Activated T-helper 17 cell treated with anti-CD3 and anti-CD28 coated beads, Interleukin-2, amount 50 U/mL, for 72 hours (primary cell): ENCODE measurements around the gene XRCC5. TPM values are rescaled to one million over a fixed set of nuclear protein-coding genes. Genes with fewer than 3 reads are reported as not detected.
A peak's percentile ranks its signal among the peaks of the same experiment; 100 is the strongest.
"Not testable (repeated sequence)": the region's sequence is repeated elsewhere in the genome, so short reads cannot be mapped to it uniquely, and the experiment has no call there.

Experiments
- ATAC-seq: fragments of 150-1000 bp; cut with Tn5 transposase; replicated peaks from 2 replicates; pipeline ENCODE4 v1.10.0; 2021; ENCODE audit warnings: mild to moderate bottlenecking, moderate library complexity
- H3K27ac Mint-ChIP-seq: one replicate; pipeline ENCODE4 v1.8.0; 2022; ENCODE audit warnings: mixed read lengths
- H3K27me3 Mint-ChIP-seq: one replicate; pipeline ENCODE4 v1.8.0; 2022; ENCODE audit warnings: mixed read lengths
- H3K36me3 Mint-ChIP-seq: one replicate; pipeline ENCODE4 v1.8.0; 2022; ENCODE audit warnings: low read depth, mild to moderate bottlenecking, mixed read lengths
- H3K4me1 Mint-ChIP-seq: one replicate; pipeline ENCODE4 v1.8.0; 2022; ENCODE audit warnings: mixed read lengths
- H3K4me3 Mint-ChIP-seq: one replicate; pipeline ENCODE4 v1.8.0; 2022; ENCODE audit warnings: mild to moderate bottlenecking, mixed read lengths
- H3K9me3 Mint-ChIP-seq: one replicate; pipeline ENCODE4 v1.8.0; 2022; ENCODE audit warnings: mixed read lengths
- total RNA-seq, 2 donors: library from RNA; stranded (reverse); gene quantifications; one replicate each; pipeline ENCODE4 v1.2.3, GENCODE V29; 2022

XRCC5 gene
- total RNA-seq, 2 donors from 2014 or later, result 391 to 617 TPM

DNA sequence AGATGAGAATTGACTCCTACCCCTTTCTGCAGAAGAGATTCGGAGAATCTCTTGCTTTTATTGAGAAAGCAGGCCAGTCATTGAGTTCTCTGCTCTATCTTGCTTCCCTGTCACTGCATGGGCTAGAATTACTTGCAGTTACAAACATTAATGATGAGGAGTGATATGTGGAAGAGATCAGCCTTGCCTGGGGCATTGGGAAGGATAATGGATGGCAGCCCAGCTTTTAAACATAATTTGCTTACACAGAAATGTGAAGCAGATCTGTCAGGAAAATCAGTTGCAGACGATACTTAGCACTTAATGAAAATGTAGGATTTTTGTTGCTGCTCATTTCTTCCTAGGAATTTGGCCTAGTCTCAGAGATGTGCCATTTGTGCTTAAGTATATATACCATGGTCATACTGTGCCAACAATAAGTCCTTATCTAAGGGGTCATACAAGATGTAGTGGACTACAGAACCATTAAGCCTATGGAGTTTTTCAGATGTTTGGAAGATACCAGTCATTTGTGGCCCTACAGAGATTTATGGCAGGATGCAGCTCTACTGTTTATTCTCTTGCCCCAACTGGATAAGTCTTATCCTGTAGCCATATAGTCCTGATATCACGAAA, 92.7 kb downstream of the XRCC5 start:
- ATAC-seq, result no peak

DNA sequence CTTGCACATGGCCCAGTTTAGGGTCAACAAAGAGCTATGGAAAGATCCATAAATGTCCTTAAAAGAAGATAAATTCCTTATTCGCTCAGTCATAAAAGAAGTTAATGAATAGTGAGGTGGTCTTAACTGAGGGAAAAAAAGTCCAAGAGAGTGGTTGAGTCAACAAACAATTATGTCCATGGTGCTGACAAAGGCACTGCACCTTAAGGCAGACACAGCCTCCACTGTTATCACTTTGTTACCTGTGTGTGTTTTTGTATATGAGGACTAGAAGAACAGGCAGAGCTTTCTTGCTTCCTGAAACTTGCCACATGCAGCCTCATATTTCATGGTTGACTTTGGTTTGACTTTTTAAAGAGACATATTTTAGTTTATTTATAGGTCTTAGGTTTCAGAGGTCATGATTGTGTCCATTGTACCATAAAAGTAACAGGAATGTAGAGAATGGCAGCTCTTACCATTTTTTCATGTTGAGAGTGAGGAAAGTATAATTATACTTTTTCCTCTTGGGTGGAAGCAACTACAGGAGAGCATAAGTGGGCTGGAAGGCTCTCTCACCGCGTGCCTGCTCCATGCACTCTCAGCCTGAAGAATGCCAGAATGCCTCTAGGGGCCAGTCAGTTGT, 93.6 kb downstream of the XRCC5 start:
- H3K36me3 Mint-ChIP-seq, result peaks cover 100% of the 10 kb centered on the region
- H3K4me3 Mint-ChIP-seq, result no peak overlapping the region
- no peaks in the 10 kb centered on the region for H3K9me3 Mint-ChIP-seq
- peak overlapping the region; percentile 80 for H3K27ac Mint-ChIP-seq
- H3K27me3 Mint-ChIP-seq, result no peaks in the 10 kb centered on the region
- peaks cover 34% of the 10 kb centered on the region for H3K4me1 Mint-ChIP-seq
- ATAC-seq, result no peak

More for the DNA sequence above, 92.7 kb downstream of the XRCC5 start:
- peak overlapping the region; percentile 80 for H3K27ac Mint-ChIP-seq
- H3K4me3 Mint-ChIP-seq, result no peak overlapping the region
- no peaks in the 10 kb centered on the region for H3K27me3 Mint-ChIP-seq
- peaks cover 100% of the 10 kb centered on the region for H3K36me3 Mint-ChIP-seq
- H3K4me1 Mint-ChIP-seq, result peaks cover 34% of the 10 kb centered on the region
- no peaks in the 10 kb centered on the region for H3K9me3 Mint-ChIP-seq

DNA sequence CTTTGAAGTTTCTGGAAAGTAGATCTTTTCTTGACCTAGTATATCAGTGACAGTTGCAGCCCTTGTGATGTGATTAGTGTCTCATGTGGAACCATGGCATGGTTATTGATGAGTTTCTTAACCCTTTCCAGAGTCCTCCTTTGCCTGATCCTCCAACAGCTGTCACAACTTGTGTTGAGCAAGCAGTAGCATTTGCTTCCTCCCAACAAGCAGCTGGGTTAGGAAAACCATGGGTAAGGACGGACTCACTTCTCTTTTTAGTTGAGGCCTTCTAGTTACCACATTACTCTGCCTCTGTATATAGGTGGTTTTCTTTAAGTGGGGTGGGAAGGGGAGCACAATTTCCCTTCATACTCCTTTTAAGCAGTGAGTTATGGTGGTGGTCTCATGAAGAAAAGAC, 96.3 kb downstream of the XRCC5 start:
- Mint-ChIP-seq H3K9me3 (no peaks in the 10 kb centered on the region), H3K4me1 (peaks cover 45% of the 10 kb centered on the region), H3K36me3 (peaks cover 99% of the 10 kb centered on the region), H3K27me3 (no peaks in the 10 kb centered on the region), H3K27ac (peak overlapping the region; percentile 97), H3K4me3 (peak overlapping the region; percentile 59)
- ATAC-seq, result no peak

DNA sequence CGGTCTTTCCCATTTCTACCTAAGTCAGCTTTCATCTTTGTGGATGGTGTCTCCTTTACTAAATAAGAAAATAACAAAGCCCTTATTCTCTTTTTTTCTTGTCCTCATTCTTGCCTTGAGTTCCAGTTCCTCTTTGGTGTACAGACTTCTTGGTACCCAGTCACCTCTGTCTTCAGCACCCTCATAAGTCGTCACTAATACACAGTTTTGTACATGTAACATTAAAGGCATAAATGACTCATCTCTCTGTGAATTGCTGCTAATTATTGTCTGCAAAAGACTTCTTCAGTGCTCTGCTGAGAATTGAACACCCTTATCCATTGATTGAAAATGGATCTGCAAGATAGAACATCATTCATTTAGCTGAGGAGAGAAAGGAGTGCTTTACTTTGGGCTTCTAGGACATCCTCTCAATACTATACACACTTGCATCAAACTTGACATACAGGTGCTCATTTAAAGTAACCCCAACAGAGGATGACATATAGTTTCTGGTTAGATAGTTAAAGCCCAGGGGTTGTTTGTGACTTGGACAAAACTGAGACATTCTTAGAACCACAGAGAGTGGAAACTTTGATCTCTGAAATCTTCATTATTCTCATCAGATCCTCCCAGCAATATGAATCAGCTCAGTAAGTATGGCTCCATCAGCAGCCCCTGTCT, 97.0 kb downstream of the XRCC5 start:
- peak overlapping the region; percentile 97 for H3K27ac Mint-ChIP-seq
- H3K4me1 Mint-ChIP-seq, result peaks cover 50% of the 10 kb centered on the region
- no peaks in the 10 kb centered on the region for H3K27me3 Mint-ChIP-seq
- peak overlapping the region; percentile 59 for H3K4me3 Mint-ChIP-seq
- H3K9me3 Mint-ChIP-seq, result no peaks in the 10 kb centered on the region
- ATAC-seq, result peak; percentile 91
- peaks cover 99% of the 10 kb centered on the region for H3K36me3 Mint-ChIP-seq

DNA sequence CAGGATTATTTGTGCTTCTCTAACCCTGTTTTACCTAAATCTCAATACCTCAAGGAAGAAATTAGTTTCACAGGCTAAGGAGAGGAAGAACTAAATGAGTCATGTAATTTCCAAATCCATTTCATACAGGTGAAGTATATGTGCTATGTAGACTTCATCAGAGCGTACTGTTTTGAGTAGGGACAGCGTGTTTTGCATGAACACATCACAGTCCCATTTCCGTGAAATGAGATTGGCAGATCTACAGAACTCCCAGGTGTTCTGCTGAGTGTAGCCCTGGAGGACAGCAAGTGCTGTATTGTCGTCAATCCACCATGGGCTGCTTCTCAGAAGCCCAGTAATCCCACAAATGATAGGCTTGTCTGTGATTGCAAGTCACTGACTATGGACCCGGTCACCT, 97.7 kb downstream of the XRCC5 start:
- Mint-ChIP-seq H3K4me1 (peaks cover 50% of the 10 kb centered on the region), H3K27ac (peak overlapping the region; percentile 97), H3K9me3 (no peaks in the 10 kb centered on the region), H3K27me3 (no peaks in the 10 kb centered on the region), H3K4me3 (peak overlapping the region; percentile 59), H3K36me3 (peaks cover 99% of the 10 kb centered on the region)
- ATAC-seq, result peak; percentile 79

DNA sequence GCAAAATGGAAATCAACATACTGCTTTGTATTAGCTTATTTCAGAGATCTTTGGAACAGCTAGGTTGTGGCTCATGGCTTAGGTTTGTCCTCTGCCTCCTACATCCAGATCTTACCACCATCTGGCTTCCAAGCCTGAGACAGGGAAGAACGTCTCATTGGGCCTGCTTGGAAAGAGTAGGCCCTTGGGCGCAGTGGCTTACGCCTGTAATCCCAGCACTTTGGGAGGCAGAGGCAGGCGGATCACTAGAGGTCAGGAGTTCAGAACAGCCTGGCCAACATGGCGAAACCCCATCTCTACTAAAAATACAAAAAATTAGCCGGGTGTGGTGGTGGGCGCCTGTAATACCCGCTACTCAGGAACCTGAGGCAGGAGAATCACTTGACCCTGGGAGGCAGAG, 99.5 kb downstream of the XRCC5 start:
- not testable (repeated sequence) for H3K27me3 Mint-ChIP-seq, H3K9me3 Mint-ChIP-seq, ATAC-seq, H3K4me3 Mint-ChIP-seq
- H3K27ac Mint-ChIP-seq, result peak overlapping the region; percentile 97
- H3K4me1 Mint-ChIP-seq, result peaks cover 46% of the 10 kb centered on the region
- peaks cover 83% of the 10 kb centered on the region for H3K36me3 Mint-ChIP-seq

DNA sequence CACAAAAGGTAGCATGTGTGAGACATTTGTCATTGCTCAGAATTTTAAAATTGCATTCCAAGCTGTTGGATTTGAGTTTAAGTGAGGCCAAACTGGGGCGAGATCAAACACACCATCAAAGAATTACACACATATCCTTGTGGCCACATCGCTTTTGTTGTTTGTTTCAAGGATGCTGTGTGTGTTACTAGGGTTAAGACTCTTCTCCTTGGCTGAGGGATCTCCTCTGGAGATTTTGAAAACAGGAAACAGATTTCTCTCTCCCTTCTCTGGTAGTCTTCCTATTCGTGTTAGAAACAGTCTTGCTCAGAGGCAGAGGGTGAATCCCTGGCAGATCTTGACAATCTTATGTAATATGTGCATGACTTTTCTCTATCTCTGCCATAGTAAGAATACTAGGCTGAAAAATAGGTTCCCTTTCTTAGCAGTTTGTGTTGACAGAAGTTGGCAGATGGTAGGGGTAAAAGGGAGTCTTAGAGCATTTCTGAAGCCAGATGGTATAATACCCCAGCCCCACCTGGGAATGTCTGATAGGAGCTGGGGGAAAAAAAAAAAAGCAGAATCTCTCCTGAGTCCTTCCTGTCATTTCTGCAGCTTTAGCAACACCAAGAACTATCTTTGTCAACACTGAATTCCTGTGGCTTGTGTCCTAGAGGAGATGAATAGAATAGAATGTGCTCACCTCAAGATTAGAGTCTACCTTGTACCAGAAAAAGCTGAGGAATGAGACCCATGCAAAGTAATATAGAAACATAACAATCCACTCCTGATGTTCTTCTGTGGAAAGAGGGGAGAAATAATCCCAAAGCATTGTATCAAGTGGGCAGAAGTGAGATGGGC, 101.8 kb downstream of the XRCC5 start:
- H3K27me3 Mint-ChIP-seq, result no peaks in the 10 kb centered on the region
- peaks cover 60% of the 10 kb centered on the region for H3K36me3 Mint-ChIP-seq
- ATAC-seq, result no peak
- no peak overlapping the region for H3K4me3 Mint-ChIP-seq
- H3K9me3 Mint-ChIP-seq, result no peaks in the 10 kb centered on the region
- H3K4me1 Mint-ChIP-seq, result peaks cover 33% of the 10 kb centered on the region
- H3K27ac Mint-ChIP-seq, result peak overlapping the region; percentile 71

DNA sequence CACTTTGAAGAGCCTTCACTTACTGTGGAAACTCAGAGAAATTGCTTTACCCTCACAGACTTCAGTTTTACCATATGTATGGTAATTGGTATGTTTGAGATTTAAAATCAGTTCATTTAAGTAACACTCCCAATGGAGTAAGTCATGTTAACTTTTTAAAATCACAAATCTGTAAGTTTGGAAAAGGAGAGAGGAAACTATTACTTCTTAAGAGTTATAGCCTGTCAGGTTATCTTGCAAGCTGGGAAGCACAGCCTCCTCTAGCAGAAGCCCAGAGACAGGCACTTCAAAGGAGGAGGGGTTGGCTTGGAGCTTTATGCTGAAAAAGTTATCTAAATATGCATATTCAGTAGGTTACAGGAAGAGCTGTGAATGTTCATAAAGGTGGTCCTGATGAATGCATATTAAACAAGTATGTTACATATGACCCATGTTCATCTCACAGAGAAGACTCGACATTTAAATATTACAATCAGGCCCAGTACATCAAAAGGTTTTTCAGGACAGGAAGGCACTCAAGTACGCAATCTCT, 102.5 kb downstream of the XRCC5 start:
- H3K27ac Mint-ChIP-seq, result peak overlapping the region; percentile 71
- no peaks in the 10 kb centered on the region for H3K9me3 Mint-ChIP-seq
- no peak overlapping the region for H3K4me3 Mint-ChIP-seq
- H3K4me1 Mint-ChIP-seq, result peaks cover 26% of the 10 kb centered on the region
- H3K27me3 Mint-ChIP-seq, result no peaks in the 10 kb centered on the region
- ATAC-seq, result no peak
- H3K36me3 Mint-ChIP-seq, result peaks cover 53% of the 10 kb centered on the region

DNA sequence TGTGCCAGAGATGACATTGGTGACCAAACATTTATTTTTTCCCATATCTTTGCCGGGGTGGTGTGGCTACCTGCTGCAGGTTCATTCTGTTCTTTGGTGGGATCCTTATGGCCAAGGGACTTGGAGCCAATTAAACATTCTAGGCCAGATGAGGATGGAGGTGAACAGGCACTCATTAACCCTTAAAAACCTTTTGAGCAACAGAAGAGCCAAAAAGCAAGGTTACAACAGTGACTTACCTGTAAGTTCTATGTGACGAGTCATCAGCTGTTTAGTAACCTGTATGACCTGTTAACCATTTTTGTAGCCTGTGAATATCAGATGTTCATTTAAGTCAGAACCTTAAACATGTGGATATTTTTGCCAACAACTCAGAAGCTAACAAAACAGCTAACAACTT, 105.6 kb downstream of the XRCC5 start:
- Mint-ChIP-seq H3K36me3 (peaks cover 23% of the 10 kb centered on the region), H3K27me3 (no peaks in the 10 kb centered on the region), H3K9me3 (no peaks in the 10 kb centered on the region), H3K4me1 (peaks cover 24% of the 10 kb centered on the region), H3K4me3 (no peak overlapping the region), H3K27ac (peak overlapping the region; percentile 31)
- ATAC-seq, result no peak

DNA sequence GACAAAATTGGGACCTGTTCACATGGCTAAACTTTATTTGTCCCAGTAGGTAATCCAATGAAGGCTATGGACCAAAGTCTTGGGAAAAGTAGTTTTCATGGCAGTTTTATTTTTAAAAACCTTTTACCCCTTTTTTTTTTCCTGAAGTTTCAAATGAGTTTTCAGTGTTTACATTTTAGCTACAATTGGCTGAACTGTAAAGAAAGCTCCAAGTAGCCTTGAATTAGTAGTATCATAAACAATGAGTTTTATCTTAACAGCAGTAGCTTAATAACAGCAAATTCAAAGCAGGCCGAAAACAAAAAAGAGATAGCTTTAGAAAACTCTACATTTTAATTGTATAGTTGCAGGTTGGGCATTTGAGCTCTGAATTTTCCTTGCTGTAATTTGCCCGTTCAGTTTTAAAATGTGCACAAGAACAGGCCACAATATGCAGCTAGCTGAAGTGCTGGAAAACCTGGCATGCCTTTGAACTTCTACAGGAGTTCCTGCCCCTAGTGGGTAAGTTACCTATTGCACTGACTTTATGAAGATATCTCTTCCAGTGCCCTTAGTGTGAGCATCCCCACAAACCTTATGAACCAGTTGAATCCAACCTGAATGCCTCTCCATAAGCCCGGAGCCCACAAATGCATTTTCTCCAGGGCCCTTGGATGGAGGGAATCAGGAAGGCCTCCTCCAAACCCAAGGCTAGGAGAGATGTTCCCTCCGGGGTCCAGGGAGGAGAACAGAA, 106.7 kb downstream of the XRCC5 start:
- peaks cover 13% of the 10 kb centered on the region for H3K36me3 Mint-ChIP-seq
- H3K9me3 Mint-ChIP-seq, result no peaks in the 10 kb centered on the region
- no peak for ATAC-seq
- no peaks in the 10 kb centered on the region for H3K27me3 Mint-ChIP-seq
- peaks cover 23% of the 10 kb centered on the region for H3K4me1 Mint-ChIP-seq
- no peak overlapping the region for H3K4me3 Mint-ChIP-seq
- H3K27ac Mint-ChIP-seq, result peak overlapping the region; percentile 92

DNA sequence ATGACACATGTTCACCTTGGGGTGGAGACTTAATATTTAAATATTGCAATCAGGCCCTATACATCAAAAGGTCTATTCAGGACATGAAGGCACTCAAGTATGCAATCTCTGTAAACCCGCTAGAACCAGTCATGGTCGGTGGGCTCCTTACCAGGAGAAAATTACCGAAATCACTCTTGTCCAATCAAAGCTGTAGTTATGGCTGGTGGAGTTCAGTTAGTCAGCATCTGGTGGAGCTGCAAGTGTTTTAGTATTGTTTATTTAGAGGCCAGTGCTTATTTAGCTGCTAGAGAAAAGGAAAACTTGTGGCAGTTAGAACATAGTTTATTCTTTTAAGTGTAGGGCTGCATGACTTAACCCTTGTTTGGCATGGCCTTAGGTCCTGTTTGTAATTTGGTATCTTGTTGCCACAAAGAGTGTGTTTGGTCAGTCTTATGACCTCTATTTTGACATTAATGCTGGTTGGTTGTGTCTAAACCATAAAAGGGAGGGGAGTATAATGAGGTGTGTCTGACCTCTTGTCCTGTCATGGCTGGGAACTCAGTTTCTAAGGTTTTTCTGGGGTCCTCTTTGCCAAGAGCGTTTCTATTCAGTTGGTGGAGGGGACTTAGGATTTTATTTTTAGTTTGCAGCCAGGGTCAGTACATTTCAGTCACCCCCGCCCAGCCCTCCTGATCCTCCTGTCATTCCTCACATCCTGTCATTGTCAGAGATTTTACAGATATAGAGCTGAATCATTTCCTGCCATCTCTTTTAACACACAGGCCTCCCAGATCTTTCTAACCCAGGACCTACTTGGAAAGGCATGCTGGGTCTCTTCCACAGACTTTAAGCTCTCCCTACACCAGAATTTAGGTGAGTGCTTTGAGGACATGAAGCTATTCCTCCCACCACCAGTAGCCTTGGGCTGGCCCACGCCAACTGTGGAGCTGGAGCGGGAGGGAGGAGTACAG, 108.1 kb downstream of the XRCC5 start:
- peaks cover 32% of the 10 kb centered on the region for H3K4me1 Mint-ChIP-seq
- peak overlapping the region; percentile 58 for H3K4me3 Mint-ChIP-seq
- no peaks in the 10 kb centered on the region for H3K9me3 Mint-ChIP-seq
- ATAC-seq, result peak; percentile 79
- H3K27me3 Mint-ChIP-seq, result no peaks in the 10 kb centered on the region
- no peaks in the 10 kb centered on the region for H3K36me3 Mint-ChIP-seq
- peak overlapping the region; percentile 92 for H3K27ac Mint-ChIP-seq

DNA sequence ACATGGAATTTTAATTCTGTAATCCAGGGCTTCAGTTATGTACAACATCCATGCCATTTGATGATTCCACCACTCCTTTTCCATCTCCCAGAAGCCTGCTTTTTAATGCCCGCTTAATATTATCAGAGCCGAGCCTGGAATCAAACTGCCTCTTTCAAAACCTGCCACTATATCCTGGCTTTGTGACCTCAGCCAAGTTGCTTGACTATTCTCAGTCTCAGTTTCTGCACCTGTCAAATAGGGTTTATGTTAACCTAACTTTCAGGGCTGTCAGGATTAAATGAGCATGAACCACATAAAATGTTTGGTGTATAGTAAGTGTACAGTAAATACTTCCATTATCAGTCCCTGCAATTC, 108.7 kb downstream of the XRCC5 start:
- ATAC-seq, result peak; percentile 54
- Mint-ChIP-seq H3K27ac (peak overlapping the region; percentile 92), H3K27me3 (no peaks in the 10 kb centered on the region), H3K36me3 (no peaks in the 10 kb centered on the region), H3K4me3 (peak overlapping the region; percentile 58), H3K4me1 (peaks cover 35% of the 10 kb centered on the region), H3K9me3 (no peaks in the 10 kb centered on the region)

DNA sequence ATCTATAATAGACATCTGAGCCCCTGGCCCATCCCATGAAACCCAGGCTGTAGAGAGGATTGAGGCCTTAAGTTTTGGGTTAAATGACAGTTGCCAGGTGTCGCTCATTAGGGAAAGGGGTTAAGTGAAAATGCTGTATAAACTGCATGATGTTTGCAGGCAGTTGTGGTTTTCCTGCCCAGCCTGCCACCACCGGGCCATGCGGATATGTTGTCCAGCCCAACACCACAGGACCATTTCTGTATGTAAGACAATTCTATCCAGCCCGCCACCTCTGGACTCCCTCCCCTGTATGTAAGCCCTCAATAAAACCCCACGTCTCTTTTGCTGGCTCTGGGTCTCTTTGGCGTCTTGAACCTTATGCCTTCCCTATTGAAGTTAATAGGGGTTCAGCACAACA, 110.7 kb downstream of the XRCC5 start:
- H3K4me1 Mint-ChIP-seq, result peaks cover 45% of the 10 kb centered on the region

More for the DNA sequence above, 110.7 kb downstream of the XRCC5 start:
- no peaks in the 10 kb centered on the region for H3K36me3 Mint-ChIP-seq
- peak overlapping the region; percentile 1 for H3K27ac Mint-ChIP-seq
- no peak overlapping the region for H3K4me3 Mint-ChIP-seq
- no peaks in the 10 kb centered on the region for H3K27me3 Mint-ChIP-seq
- H3K9me3 Mint-ChIP-seq, result no peaks in the 10 kb centered on the region
- no peak for ATAC-seq
